Peyer's patch (tissue), 4 donors: ENCODE results near the gene CACNA2D3. TPM values are rescaled to one million over a fixed set of nuclear protein-coding genes. Genes with fewer than 3 reads are reported as not detected.

Experiments used
- DNase-seq, 3 donors: peaks; one replicate each; pipeline ENCODE4 v3.0.0-alpha.2; 2017 to 2019
- H3K27ac ChIP-seq, 4 donors: fragments of 200-600 bp; sonication (generic); one replicate each; pipeline ENCODE4 v1.5.1; 2016 to 2019
- H3K27me3 ChIP-seq, 2 donors: fragments of 200-600 bp; sonication (generic); one replicate each; pipeline ENCODE4 v1.5.1; 2019
- H3K36me3 ChIP-seq, 3 donors: fragments of 200-600 bp; sonication (generic); one replicate each; pipeline ENCODE4 v1.5.1; 2016 to 2019
- H3K4me1 ChIP-seq, 4 donors: fragments of 200-600 bp; sonication (generic); one replicate each; pipeline ENCODE4 v1.5.1; 2016 to 2019
- H3K4me3 ChIP-seq, 4 donors: fragments of 200-600 bp; sonication (generic); 1 replicate in 3 of 4; 2 replicates in 1 of 4; pipeline ENCODE4 v1.5.1; 2016 to 2019; ENCODE audit warnings: mild to moderate bottlenecking in 1 of 4
- H3K9me3 ChIP-seq, 4 donors: fragments of 200-600 bp; sonication (generic); one replicate each; pipeline ENCODE4 v1.5.1; 2016 to 2019; ENCODE audit warnings: mild to moderate bottlenecking in 1 of 4
- CTCF ChIP-seq, 6 experiments: fragments of 450-650 bp in 4 of 6; fragments of 200-600 bp in 2 of 6; sonication (generic) in 1 of 6; IDR thresholded peaks; one replicate each; pipeline ENCODE4 v1.5.1; 2017 to 2019; ENCODE audit warnings: antibody characterized with exemption in 6 of 6, mild to moderate bottlenecking in 3 of 6, moderate library complexity in 1 of 6
- POLR2A ChIP-seq, 2 donors: fragments of 450-650 bp; IDR thresholded peaks; one replicate each; pipeline ENCODE4 v1.5.1; 2017; ENCODE audit warnings: antibody characterized with exemption in 2 of 2, mild to moderate bottlenecking in 2 of 2, moderate library complexity in 2 of 2
- total RNA-seq, 4 donors: library from RNA; depleted of rRNA; stranded (reverse); fragments of >200 nt; gene quantifications; one replicate each; pipeline ENCODE4 v1.1.0, GENCODE V29; 2016

CACNA2D3 gene
- total RNA-seq, 4 donors from 2014 or later: 0.27 to 5.0 TPM; not detected in 2

DNA sequence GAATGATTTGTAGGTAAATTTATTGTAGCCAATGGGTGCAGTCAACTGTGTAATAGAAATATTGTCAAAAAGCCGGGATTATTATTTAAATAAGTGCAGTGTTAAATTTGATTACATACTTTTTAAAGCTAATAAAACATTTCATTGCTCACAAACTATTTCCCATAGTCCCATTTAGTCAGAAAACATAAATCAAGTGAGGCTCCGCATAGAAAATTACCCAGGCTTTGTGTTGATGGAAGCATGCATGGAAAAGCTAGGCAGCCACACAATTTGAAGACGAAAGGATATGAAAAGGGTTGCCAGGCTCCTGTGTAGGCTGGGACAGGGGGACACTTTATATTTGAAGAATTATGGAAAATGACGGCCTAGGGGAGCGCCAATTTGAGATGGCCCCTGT lies 723.2 kb downstream of the CACNA2D3 start:
- no peak for TF ChIP-seq CTCF (IDR thresholded peaks at IDR 0.05)
- H3K4me3 ChIP-seq: no peak overlapping the region
- H3K27me3 ChIP-seq: no peaks in the 10 kb centered on the region
- no peaks in the 10 kb centered on the region for H3K4me1 ChIP-seq
- DNase-seq: no peak
- no peak overlapping the region for H3K27ac ChIP-seq
- no peaks in the 10 kb centered on the region for H3K36me3 ChIP-seq
- H3K9me3 ChIP-seq: no peaks in the 10 kb centered on the region

- Histone ChIP-seq H3K4me3 (no peak overlapping the region), H3K36me3 (no peaks in the 10 kb centered on the region), H3K27me3 (no peaks in the 10 kb centered on the region), H3K4me1 (no peaks in the 10 kb centered on the region), H3K27ac (no peak overlapping the region), H3K9me3 (no peaks in the 10 kb centered on the region)
- no peak for TF ChIP-seq CTCF (IDR thresholded peaks at IDR 0.05)
- TF ChIP-seq POLR2A (IDR thresholded peaks at IDR 0.05): no peak
- DNase-seq: no peak
Observed at GRCh38 chr3:54846119-54846518, 723.8 kb downstream of the CACNA2D3 start.

- no peak for DNase-seq
- Histone ChIP-seq H3K27ac (no peak overlapping the region), H3K9me3 (no peaks in the 10 kb centered on the region), H3K27me3 (no peaks in the 10 kb centered on the region), H3K4me3 (no peak overlapping the region), H3K36me3 (no peaks in the 10 kb centered on the region), H3K4me1 (no peaks in the 10 kb centered on the region)
- TF ChIP-seq POLR2A (IDR thresholded peaks at IDR 0.05): no peak
- no peak for TF ChIP-seq CTCF (IDR thresholded peaks at IDR 0.05)
Observed at GRCh38 chr3:54847361-54847760, 725.0 kb downstream of the CACNA2D3 start.

DNA sequence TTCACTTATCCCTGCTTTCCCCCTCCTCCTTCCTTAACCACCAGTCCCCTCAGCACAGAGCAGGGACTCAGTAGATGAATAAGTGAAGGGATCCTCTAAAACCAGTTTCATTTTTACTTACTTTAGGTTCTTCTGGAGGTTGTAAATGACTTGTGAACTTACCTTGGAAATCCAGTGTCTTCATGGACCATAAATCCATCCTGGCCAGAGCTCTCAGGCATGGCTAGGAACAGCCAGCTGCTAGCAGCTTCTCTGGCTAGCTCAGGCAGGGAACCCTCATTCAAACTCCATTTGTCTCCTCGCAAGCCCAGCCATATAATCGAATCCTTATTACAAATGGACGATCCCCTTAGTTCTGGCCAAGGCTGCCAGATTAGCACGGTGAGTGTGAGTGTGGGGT lies 727.0 kb downstream of the CACNA2D3 start:
- Histone ChIP-seq H3K27me3 (no peaks in the 10 kb centered on the region), H3K4me1 (no peaks in the 10 kb centered on the region), H3K4me3 (no peak overlapping the region), H3K9me3 (no peaks in the 10 kb centered on the region), H3K36me3 (no peaks in the 10 kb centered on the region), H3K27ac (no peak overlapping the region)
- TF ChIP-seq CTCF (IDR thresholded peaks at IDR 0.05): no peak
- no peak for TF ChIP-seq POLR2A (IDR thresholded peaks at IDR 0.05)
- DNase-seq: no peak

GRCh38 chr3:54850484-54851018 lies 728.2 kb downstream of the CACNA2D3 start:
- no peak overlapping the region for H3K4me3 ChIP-seq
- no peak for TF ChIP-seq CTCF (IDR thresholded peaks at IDR 0.05)
- no peak for TF ChIP-seq POLR2A (IDR thresholded peaks at IDR 0.05)
- H3K27me3 ChIP-seq: no peaks in the 10 kb centered on the region
- H3K9me3 ChIP-seq: no peaks in the 10 kb centered on the region
- no peak for DNase-seq
- no peaks in the 10 kb centered on the region for H3K4me1 ChIP-seq
- H3K36me3 ChIP-seq: no peaks in the 10 kb centered on the region
- H3K27ac ChIP-seq: no peak overlapping the region
